HG02759 (cell line): Measurements from ENCODE around the gene SRCAP.
"Not testable (repeated sequence)": the region's sequence is repeated elsewhere in the genome, so short reads cannot be mapped to it uniquely, and the experiment has no call there.

Source experiments
- ATAC-seq: cut with Tn5 transposase; IDR thresholded peaks from one replicate; pipeline ENCODE4 v1.9.1; 2021; ENCODE audit warnings: mild to moderate bottlenecking, moderate library complexity; ENCODE audit not compliant: unreplicated experiment

The SRCAP gene

DNA sequence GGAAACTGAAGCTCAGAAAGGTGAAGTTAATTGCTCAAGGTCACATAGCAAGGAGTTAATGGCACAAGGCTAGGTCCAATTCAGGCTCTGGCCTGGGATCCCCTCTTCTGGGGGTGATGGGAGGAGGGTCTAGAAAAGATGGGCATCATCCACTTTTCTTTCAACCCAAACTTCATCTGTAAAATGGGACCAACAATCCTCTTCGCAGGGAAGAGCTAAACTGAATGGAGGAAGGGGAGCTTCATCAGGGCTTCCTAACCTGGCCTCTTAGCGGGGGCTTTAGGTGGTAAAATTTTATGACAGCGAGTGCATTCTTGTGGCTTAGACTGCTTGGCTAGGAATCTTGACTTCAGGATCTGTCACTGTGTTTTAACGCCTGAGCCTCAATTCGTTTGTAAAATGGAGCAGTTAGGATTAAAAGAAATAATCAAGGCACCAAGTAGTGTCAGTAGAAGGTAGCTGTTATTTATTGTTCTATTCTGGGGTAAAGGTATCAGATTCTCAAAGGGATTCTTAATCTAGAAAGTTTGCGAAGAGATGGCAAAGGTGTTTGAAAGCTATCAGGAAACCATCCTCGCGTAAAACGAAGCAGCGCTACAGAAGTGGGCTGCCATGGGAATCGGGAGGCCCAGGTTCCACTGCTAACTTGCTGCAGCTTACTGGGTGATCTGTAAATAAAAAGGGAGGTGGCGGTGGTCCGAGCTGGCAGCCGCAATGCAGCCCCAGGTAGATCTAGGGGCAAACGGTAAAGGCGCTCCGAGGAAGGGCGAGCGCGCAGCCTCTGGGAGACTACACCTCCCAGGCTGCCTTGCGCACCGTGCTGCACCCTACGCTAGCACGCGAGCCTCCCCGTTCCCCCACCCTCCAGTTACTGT is 1.5 kb upstream of the SRCAP start:
- ATAC-seq = peak; percentile 87

DNA sequence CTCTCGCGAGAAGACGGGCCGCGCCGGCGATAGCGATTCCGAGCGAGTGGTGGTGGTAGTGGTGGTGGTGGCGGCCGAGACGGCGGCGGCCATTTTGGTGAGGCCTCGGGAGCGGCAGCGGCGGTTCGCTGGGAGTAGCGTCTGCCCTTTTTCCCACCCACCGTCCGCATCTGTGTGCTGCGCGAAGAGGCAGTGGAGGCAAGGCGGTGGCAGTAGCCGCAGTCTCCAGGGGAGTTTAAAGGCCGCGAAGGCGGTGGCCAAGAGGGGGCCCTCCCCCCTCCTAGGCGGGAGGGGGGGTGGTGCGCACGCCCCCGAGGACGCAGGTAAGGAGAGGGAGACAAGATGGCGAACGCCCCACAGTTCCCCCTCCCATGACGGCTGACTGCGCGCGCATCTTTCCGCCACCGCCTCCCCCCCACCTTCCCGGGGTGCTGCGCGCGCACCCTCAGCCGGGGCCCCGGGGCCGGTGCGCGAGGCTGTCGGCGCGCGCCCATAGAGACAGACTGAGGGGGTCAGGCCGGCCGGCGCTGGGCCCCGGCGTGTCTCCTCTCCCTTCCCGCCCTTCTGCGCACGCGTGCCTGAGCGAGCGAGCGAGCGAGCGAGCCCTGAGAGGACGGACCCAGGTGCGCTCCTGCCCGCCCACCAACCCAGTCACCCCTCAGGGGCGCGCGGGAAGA is 694 bp upstream of the SRCAP start:
- peak; percentile 71 for ATAC-seq

DNA sequence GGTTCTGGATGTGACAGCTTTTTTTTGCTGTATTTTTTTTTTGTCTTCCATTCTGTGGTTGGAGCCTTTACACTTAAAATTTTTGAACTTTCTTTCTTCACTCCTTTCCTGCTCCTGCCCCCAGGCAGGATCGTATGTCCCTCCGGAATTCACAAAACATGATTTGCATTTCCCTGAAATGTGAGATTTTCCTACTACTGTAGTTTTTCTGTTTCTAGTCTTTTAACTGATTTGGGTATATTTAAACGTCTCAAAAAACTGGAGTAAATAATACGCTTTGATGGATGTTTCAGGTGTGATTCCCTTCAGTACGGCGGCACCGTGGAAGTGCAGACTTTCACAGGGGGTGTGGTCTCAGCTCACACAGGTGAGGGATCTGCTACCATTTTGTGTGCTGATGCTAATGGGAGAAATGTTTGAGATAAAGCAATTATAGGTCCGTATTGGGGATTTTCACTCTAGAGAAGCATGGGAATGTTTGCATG is 686 bp downstream of the SRCAP start:
- ATAC-seq = no peak

DNA sequence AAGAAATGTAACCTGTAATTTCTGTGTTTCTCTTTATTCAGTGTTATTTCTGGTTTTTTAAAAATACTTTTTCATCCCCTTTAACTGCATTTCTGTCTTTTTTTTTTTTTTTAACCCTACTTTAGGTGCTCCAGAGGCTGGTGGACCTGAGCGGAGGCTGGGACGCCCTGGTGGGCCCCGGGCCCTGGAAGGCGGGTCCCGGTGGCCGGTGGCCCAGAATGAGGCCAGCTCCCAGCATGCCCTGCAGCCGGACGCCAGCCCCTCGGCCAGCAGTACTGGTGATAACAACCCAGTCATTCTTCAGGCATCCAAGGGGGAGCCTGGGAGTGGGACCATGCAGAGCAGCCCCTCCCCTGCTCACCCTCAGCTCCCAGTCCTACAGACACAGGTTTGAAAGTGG is 1.5 kb downstream of the SRCAP start:
- ATAC-seq = no peak

DNA sequence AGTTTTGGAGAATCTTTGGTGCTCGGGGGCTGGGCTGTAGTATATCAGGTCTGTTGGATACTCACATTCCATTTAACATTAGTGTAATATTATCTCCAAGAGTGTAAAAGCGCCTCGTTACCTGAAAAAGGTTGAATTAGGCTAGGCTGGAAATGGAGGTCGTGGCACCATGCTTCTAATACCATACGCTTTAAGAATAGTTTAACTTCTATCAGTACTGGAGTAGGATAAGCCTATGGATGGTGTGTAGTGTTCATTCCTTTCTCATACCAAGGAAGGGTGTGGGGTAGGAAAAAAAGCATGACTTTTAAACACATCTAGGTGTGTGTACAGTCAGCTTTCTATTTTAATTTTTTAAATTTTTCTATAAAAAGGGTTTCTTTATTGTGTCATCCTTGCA is 2.0 kb downstream of the SRCAP start:
- ATAC-seq = no peak

- ATAC-seq = not testable (repeated sequence)
Observed at GRCh38 chr16:30703071-30703470, 4.1 kb downstream of the SRCAP start.

DNA sequence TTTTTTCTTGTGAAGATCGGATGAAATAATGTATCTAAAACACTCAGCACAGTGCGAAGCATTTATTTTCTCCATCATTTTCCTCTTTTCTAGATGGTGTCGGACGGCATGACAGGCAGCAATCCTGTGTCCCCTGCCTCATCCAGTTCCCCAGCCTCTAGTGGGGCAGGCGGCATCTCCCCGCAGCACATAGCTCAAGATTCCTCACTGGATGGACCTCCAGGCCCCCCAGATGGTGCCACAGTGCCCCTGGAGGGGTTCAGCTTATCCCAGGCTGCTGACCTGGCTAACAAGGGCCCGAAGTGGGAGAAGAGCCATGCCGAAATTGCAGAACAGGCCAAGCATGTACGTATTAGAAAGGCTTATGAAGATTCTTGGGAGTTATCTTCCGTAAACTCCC is 5.0 kb downstream of the SRCAP start:
- ATAC-seq = no peak

GRCh38 chr16:30706046-30706445 is 7.1 kb downstream of the SRCAP start:
- ATAC-seq = no peak

DNA sequence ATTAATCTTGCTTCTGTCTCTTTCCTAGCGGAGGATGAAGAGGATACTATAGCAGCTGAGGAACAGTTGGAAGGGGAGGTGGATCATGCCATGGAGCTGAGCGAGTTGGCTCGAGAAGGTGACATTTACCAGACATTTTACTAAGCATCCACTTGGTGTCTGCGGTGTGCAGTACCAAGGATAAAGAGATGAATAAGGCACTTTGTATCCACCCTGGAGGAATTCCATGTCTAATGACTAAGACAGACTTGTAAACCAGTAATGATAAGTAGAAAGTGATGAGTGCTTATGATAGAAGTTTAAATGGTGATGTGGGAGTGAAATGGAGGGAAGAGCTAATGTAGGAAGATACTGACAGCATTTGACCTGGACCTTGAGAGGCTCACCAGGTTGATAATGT is 12.0 kb downstream of the SRCAP start:
- no peak for ATAC-seq

GRCh38 chr16:30711712-30712111 is 12.7 kb downstream of the SRCAP start:
- no peak for ATAC-seq

DNA sequence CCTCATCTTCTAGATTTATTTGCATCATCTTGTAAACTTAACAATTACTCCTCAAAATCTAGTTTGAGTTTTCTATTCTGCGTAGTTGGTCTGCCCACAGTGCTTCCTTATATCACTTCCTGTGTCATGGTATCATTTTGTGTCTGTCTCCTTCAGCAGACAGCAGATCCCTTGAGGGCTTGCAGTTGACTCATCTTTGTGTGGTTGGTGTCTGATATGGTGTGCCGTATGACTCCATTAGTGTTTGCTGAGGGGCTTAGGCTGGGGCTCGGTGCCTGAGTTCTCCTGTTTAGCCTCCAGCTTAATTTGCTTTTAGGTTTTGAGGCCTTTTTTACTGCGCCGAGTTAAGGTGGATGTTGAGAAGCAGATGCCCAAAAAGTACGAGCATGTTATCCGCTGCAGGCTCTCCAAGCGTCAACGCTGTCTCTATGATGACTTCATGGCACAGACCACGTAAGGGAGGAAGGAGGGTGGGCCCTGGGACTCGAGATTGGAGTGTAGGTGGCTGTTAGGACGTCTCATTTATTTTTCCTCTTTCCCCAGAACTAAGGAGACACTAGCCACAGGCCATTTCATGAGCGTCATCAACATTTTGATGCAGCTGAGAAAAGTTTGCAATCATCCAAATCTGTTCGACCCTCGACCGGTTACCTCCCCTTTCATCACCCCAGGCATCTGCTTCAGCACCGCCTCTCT is 16.9 kb downstream of the SRCAP start:
- no peak for ATAC-seq

DNA sequence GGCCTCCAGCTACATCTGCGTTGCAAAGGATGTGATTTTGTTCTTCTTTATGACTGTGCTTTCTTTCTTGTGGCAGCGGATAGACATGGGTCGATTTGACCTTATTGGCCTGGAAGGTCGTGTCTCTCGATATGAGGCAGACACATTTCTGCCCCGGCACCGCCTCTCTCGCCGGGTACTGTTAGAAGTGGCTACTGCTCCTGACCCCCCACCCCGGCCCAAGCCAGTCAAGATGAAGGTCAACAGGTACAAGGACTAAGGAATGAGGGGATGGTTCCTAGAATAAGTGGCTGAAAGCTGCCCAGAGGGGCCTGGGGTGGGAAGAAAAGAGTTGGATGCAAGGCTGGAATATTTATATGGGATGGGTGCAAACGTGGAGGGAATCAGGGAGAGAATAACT is 21.1 kb downstream of the SRCAP start:
- no peak for ATAC-seq

- no peak for ATAC-seq
Observed at GRCh38 chr16:30720694-30721093, 21.7 kb downstream of the SRCAP start.

DNA sequence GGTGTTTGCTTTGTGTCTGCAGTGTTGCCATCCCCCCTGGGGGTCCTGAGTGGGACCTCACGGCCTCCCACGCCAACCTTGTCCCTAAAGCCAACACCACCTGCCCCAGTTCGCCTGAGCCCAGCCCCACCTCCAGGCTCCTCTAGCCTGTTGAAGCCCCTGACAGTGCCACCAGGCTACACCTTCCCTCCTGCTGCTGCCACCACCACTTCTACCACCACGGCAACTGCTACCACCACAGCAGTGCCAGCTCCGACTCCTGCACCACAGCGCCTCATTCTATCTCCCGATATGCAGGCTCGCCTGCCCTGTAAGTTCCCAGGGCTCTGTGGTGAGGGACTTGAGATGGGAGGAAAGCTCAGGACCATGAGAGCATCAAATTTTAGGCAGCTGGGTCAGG is 22.2 kb downstream of the SRCAP start:
- no peak for ATAC-seq

DNA sequence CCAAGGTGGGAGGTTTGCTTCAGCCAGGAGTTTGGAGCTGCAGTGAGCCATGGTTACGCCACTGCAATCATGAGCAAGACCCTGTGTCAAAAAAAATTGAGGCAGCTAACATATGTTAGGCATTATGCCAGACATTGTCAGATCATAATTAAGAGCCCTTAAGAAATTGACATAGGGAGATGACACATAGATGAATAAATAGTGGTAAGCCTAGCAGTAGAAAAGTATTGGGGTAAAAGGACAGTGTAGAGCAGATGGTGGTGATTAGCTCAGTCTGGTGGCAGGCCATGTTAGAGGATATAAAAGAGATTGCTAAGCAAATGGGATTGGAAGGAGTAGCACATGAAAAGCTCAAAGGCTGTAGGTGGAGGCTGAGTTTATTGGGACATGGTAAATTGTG is 22.6 kb downstream of the SRCAP start:
- ATAC-seq = no peak

GRCh38 chr16:30722443-30722842 is 23.5 kb downstream of the SRCAP start:
- no peak for ATAC-seq

DNA sequence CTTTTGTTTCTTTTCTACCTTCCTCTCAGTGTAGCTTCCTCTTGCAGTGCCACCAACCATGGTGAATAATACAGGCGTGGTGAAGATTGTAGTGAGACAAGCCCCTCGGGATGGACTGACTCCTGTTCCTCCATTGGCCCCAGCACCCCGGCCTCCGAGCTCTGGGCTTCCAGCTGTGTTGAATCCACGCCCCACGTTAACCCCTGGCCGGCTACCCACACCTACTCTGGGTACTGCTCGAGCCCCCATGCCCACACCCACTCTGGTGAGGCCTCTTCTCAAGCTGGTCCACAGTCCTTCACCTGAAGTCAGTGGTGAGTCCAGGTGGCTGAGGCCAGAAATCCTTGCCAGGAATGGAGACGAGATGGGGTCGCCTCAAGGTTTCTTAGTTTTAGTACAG is 23.9 kb downstream of the SRCAP start:
- ATAC-seq = no peak

DNA sequence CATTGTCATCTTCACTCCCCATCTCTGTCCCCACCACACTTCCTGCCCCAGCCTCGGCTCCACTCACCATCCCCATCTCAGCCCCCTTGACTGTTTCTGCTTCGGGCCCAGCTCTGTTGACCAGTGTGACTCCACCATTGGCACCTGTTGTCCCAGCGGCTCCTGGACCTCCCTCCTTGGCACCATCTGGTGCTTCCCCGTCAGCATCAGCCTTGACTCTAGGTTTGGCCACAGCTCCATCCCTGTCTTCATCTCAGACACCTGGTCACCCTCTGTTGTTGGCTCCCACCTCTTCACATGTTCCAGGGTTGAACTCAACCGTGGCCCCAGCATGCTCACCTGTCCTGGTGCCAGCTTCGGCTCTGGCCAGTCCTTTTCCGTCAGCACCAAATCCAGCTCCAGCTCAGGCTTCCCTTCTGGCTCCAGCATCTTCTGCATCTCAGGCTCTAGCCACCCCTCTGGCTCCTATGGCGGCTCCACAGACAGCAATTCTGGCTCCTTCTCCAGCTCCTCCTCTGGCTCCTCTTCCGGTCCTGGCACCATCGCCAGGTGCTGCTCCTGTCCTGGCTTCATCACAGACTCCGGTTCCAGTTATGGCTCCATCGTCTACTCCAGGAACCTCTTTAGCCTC is 24.9 kb downstream of the SRCAP start:
- no peak for ATAC-seq

- no peak for ATAC-seq
Observed at GRCh38 chr16:30724641-30725417, 25.9 kb downstream of the SRCAP start.

- ATAC-seq = no peak
Observed at GRCh38 chr16:30725418-30725792, 26.4 kb downstream of the SRCAP start.
